NCI-H1694 treated with DMSO at 0.1 percent for 48 hours (cell line): ENCODE measurements around the gene HMX1.

ENCODE experiments used
- DNase-seq: peaks from one replicate; lab custom pipeline; 2025; lab: John Stamatoyannopoulos, UW

Gene HMX1

GRCh38 chr4:8868321-8869001, 3.2 kb downstream of the HMX1 start:
- DNase-seq: no peak

DNA sequence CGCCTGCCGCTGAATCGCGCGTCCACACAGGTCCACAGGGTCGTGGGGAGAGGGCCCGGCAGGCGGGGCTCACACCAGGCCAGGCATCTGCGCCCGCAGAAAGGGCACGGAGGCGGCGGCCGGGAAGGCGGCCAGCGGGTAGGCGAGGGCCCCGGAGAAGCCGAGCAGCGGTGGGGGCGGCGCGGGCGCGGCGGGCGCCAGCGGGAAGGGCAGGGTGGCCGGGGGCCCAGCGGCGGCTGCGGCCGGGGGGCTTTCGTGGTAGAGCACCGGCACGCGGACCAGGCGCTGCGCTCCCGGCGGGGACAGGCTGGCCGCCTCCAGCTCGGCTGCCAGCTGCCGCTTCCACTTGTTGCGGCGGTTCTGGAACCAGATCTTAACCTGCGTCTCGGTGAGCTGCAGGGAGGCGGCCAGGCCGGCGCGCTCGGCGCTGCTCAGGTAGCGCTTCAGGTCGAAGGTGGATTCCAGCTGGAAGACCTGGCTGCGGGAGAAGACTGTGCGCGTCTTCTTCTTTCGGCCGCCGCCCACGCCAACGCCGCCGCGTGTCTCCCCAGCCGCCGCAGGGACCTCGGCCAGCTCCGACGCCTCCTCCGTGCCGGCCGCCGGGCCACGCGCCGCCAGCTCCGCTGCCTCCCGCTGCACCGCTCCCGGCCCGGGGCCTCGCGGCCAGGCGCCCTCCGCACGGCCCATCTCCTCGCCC, 3.9 kb downstream of the HMX1 start:
- DNase-seq: no peak

DNA sequence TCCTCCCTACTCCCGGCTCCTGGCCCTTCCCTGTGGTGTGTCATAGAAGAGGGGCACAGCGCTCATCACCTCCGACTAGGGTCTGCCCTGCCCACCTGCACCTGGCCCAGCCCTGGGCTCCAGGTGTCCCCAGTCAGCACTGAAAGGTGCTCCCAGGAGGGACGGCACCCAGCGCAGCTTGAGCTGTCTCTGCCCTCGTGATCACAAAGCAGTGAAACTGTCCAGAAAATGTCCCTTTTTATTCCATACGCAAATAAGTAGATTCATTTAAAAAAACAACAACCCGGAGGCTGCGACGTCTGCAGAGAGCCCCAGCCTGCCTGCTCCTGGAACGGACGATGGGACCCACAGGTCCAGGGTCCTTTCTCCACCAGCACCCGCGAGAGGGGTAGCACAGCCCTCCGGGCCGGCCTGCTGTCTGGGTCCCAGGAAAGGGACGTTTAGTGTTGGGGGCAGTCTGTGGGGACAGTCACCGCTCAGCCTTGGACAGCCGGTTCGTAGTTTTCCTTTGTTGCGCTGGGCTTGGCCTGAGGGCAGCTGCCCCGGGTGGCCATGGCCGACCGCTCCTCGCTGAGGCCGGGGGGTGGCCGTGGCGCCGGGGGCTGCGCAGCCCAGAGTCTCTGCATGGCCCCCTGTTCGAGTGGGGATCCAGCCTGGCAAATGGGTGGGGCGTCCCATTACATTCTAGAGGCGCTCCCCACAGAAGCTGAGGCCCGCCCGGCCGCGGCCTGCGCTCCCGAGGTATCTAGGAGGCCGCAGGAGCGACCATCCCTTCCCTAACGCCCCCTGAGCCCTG, 4.6 kb downstream of the HMX1 start:
- no peak for DNase-seq

- DNase-seq: no peak
These were observed 5.2 kb downstream of the HMX1 start for GRCh38 chr4:8866421-8866820.

DNA sequence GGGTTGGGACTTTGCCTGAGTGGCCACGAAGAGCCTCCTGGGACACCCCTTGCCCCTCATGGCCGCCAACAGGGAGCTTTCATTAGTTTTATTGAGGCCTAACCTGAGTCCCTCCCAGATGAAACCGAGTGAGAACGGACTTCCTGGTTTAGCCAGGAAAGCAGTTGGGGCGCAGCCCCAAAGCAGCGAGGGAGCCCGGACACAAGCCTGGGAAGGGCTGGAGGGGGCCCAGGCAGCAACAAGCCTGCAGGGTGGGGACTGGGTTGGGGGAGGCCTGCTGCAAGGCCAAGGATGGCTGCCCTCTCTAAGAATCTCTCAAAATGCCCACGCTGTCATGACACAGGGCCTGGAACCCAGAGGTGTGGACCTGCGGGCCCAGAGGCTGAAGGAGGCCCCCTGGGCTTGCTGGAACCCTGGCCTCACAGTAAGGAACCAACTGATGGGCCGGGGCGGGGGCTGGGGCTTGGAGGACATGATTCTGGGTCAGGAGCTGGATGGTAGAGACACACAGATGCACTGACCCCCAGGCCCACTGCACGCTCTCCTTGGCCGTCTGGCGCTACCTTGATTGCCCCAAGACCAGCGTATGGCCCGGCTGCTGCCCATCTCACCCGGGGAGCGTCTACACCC, 5.8 kb downstream of the HMX1 start:
- no peak for DNase-seq

GRCh38 chr4:8864912-8865680, 6.5 kb downstream of the HMX1 start:
- DNase-seq: no peak

DNA sequence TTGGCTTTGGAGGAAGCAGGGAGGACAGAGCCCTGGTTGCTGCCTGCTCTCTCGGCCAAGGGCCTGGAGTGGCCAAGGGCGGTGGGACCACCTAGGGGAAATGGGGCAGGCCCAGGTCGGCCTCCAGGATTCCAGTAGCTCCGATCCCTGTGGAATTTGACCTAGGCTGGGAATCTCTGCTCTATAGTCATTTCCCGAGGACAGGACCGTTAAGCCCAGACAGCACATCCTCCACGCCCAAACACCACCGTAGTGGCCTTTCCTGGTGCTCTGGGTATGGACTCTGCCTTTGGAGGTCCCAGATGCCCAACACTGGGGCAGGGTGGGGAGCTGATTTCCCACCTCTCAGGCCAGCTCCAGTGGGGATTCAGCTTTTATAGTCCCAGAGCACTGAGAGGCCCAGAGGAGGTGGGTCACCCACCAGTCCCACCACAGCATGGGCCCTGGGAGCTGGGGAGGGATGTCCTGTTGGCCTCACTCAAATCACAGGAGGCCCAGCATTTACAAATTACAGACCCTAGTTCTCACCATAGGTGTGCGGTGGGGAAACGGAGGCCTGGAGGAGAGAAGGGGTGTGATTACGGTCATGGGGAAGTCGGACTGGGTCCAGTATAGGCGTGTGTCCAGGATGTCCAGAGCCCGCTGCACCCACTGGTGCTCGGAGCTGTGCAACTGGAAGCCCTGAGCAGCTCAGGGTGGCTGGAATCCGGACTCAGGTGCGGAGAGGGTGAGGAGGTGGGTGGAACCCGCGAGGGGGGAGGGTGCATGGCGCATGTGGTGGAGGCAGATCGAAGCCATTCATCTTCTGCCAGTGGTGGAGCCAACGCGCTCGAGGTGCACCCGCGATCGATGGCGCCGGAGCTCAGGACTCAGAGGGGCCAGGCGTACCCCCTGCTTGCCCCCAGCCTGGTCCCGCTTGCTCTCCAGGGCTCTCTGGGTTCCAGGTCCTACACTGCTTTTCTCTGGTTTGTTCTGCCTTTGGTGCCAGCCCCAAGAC, 7.7 kb downstream of the HMX1 start:
- no peak for DNase-seq

GRCh38 chr4:8862800-8863685, 8.6 kb downstream of the HMX1 start:
- DNase-seq: no peak

DNA sequence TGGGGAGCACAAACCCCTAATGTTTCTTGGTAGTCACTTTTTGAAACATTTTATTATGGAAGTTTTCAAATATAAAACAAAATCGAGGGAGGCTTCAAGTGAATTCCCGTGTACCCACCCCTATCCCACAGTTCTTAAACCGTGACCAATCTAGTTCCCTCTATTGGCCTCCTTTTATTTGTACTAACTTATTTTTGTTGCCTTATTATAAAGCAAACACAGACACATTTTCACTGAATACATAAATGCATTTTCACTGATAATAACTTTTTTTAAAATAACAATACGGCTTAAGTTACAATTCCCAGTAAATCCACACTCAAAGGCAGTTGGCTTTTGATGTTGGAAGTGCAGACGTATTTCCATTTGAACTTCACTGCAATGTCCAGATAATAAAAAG, 9.3 kb downstream of the HMX1 start:
- DNase-seq: no peak

DNA sequence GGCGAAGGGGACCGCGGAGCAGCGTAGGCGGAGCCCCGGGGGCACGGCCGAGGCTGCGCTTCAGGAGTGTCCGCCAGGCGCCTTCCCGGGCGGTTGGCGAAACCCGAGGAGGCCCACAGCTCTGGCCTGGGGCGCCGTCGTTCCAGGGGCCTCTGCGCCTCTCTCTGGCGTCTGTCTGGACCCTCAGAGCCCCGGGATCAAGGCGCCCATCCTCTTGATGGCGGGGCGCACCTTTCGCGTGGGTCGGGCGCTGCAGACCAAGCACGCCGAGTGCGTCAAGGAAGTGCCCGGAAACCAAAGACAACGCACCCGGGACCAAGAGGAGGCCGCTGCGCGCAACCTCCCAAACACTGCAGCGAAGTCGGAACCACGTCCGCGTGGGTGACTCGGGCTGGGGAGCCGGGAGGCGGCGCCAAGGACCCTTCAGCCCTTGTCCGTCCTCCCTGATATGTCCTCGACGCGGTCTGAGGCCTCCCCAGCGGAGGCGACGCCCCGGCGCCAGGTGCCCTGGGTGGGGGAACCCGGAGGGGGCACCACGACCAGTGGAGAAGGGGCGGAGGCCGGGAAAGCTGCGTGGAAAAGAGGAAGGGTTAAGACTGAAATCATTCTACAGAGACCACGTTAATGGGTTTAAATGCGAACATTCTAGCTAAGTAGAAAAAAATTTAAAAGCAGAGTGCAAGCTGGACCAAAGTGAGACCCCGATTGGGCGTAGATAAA, 9.9 kb downstream of the HMX1 start:
- no peak for DNase-seq

DNA sequence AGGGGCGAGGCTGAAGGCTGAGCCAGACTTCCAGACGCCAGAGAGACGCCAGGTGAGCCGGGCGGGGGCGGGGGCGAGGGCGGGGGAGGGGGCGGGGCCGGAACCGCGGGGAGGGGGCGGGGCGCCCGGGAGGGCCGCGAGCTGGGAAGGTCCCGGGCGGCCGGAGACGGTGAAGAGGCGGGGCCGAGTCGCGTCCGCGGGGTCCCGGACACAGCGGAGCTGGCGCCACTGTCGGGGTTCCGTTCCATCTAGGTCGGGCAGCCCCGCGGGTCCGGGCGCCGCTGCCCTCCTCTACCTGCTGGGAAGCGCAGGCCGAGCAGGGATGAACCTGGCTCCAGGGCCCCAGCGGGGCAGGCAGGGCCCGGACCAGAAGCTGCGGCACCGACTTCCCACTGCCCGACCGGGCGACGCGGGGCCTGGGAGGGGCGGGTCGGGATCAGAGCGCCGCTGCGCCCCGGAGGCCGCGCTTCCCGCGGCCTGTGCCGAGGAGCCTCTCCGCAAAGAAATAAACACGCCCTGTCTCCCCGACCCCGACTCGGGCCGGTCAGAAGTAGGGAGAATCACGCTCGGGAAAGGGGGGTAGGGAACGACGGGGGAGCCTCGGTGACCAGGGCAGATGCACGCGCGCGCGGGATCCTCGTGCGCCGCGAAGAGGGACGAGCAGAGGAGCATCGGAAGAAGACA, 10.6 kb downstream of the HMX1 start:
- DNase-seq: no peak

DNA sequence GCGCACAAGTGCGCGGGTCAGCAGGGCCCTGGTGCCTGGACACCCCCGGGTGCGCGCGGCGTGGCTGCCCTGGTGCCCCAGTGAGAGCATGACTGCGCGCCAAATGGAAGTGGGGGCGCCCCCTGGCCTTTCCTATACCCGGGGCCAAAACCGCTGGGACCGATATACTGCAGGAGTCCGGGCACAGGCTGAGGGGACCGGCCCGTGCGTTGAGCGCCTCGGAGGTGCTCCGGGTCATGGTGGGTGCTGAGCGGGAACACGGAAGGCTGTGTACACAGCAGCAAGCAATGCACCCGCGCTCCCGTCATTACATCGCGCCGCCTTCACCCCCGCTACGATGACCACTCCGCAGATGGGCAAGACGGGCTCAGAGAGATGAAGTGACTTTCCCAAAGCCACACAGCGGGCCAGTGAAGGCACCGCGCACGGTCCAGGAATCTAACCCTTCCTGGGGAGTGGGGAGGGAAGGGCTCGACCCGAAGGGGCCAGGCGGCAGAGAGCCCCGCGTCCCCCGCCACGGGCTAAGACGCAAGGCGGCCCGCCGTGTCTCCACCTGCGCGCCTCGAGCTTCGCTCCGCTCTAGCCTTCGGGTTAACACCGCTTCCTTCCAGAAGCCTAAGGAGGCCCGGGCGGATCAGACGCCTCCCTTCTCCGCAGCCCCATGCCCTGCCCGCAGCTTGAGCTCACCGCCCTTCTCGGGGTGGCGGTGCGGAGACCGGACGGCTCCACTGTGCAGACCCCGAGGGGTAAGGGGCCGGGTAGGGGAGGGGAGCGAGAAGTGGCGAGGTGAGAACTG, 11.3 kb downstream of the HMX1 start:
- no peak for DNase-seq

- DNase-seq: no peak
These were observed 12.0 kb downstream of the HMX1 start for GRCh38 chr4:8859550-8860095.

DNA sequence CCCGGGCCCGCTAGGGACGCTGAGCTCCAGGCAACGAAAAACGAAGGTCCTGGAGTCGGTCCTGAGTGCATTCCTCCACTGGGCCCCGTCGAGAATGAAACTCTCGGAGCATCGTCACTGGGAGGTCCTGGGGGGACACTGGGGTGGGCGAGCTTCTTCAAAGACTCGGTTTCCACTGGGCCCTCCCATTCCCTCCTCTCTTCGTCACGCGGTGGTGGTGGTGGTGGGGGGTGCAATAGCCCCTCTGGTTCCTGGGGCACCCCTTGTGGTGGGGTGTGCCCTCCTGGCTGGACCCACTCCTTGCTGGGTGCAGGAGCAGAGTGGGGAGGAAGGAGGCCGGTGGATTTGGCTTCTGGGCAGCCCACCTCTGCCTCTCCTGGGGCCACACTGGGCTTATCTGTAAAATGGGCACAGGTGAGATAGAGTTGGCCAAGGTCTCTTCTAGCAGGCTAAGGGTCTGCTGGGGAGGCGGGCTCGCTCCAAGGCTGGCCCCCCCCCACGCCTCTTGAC, 12.9 kb downstream of the HMX1 start:
- no peak for DNase-seq

DNA sequence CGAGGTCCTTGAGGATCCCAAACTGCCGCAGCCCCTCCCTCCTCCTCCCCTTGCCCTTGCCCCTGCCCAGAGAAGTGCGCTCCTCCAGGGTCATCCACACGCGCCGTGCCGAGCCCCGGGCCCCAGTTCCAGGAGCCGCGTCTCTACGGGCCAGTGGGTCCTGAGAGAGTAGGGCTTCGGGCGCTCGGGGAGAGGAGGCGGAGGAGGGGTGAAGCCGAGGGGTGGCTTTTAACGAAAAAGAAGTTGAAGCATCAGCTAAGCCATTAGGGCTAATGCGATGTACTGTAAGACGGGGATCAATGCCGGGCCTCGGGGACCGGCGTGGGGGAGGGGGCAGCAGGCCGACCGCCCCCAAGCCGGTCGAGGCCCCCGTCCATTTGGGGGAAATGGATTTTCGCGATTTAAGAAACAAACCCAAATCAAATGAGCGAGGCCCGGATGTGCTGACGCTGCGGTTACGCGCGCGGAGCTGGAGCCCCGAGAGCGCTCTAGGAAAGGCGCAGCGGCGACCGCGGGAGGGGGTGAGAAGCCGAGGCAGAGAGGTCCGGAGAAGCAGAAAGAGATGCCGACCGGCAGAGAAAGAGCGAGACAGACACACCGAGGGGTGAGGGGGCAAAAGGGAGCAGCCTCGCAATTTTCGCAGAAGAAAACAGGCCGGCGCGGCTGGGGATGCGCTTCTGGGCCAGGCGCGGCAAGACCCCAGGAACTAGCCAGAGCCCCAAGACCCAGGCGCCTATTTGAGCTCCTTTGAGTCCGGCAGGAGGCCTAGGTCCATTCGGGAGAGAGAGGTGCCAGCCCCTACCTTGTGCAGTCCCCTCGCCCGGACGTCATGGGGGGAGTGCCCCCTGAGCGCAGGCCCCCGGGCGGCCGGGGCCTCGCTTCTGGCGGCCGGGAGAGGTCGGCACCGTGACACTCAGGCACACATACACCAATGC, 13.6 kb downstream of the HMX1 start:
- DNase-seq: no peak
